Measurements from ENCODE around the gene SLC2A13. TPM values are rescaled to one million over a fixed set of nuclear protein-coding genes. Genes with fewer than 3 reads are reported as not detected.

SLC2A13 gene
- total and polyA plus RNA-seq, 4 experiments from 2014 or later: 2.3 to 6.1 (median 4.2) TPM

- peaks cover 0 to 4% of the 10 kb centered on the region in 2 donors for H3K36me3 Mint-ChIP-seq
- Histone ChIP-seq H3K36me3 (ENCODE audit: insufficient read depth, low read length) (no peaks in the 10 kb centered on the region), H3K27ac (ENCODE audit: low read depth, low read length) (no peak overlapping the region), H3K9me3 (ENCODE audit: control insufficient read depth in 1 of 2, low read length in 2 of 2) (no peaks in the 10 kb centered on the region), H3K4me1 (ENCODE audit: insufficient read depth, low read length) (peaks cover 2% of the 10 kb centered on the region), H3K27me3 (ENCODE audit: insufficient read depth, low read length) (no peaks in the 10 kb centered on the region), H3K4me3 (ENCODE audit: low read length in 2 of 2) (no peak overlapping the region)
- POLR2A ChIA-PET (ENCODE audit: partially characterized antibody): no interaction called here
- H3K4me3 Mint-ChIP-seq: no peak overlapping the region
- no peaks in the 10 kb centered on the region for H3K27me3 Mint-ChIP-seq
- H3K27ac Mint-ChIP-seq: no peak overlapping the region
- no peaks in the 10 kb centered on the region for H3K9me3 Mint-ChIP-seq
- CTCF ChIA-PET (ENCODE audit: partially characterized antibody): no interaction called here
- H3K4me1 Mint-ChIP-seq: peaks cover 1 to 12% (median 6%) of the 10 kb centered on the region in 4 donors
- no peak for DNase-seq
- intact Hi-C loops (cut with micrococcal nuclease): no loop called here
Observed at GRCh38 chr12:40098406-40099145, 7.3 kb downstream of the SLC2A13 start.

- Histone ChIP-seq H3K9me3 (ENCODE audit: control insufficient read depth in 1 of 2, low read length in 2 of 2) (no peaks in the 10 kb centered on the region), H3K36me3 (ENCODE audit: insufficient read depth, low read length) (no peaks in the 10 kb centered on the region), H3K4me1 (ENCODE audit: insufficient read depth, low read length) (no peaks in the 10 kb centered on the region), H3K27ac (ENCODE audit: low read depth, low read length) (no peak overlapping the region), H3K4me3 (ENCODE audit: low read length in 2 of 2) (no peak overlapping the region), H3K27me3 (ENCODE audit: insufficient read depth, low read length) (no peaks in the 10 kb centered on the region)
- CTCF ChIA-PET (ENCODE audit: partially characterized antibody): no interaction called here
- no peak for DNase-seq
- H3K9me3 Mint-ChIP-seq: no peaks in the 10 kb centered on the region
- POLR2A ChIA-PET (ENCODE audit: partially characterized antibody): no interaction called here
- peaks cover 0 to 8% of the 10 kb centered on the region in 2 donors for H3K36me3 Mint-ChIP-seq
- H3K27me3 Mint-ChIP-seq: no peaks in the 10 kb centered on the region
- H3K27ac Mint-ChIP-seq: no peak overlapping the region
- intact Hi-C loops (cut with micrococcal nuclease): no loop called here
- H3K4me3 Mint-ChIP-seq: no peak overlapping the region
- H3K4me1 Mint-ChIP-seq: no peaks in the 10 kb centered on the region
Observed at GRCh38 chr12:40093512-40093911, 12.4 kb downstream of the SLC2A13 start.

- ChIA-PET POLR2A (ENCODE audit: partially characterized antibody) (no interaction called here), CTCF (ENCODE audit: partially characterized antibody) (no interaction called here)
- Histone ChIP-seq H3K4me3 (ENCODE audit: low read length in 2 of 2) (no peak overlapping the region), H3K36me3 (ENCODE audit: insufficient read depth, low read length) (no peaks in the 10 kb centered on the region), H3K4me1 (ENCODE audit: insufficient read depth, low read length) (no peaks in the 10 kb centered on the region), H3K9me3 (ENCODE audit: control insufficient read depth in 1 of 2, low read length in 2 of 2) (no peaks in the 10 kb centered on the region), H3K27ac (ENCODE audit: low read depth, low read length) (no peak overlapping the region), H3K27me3 (ENCODE audit: insufficient read depth, low read length) (no peaks in the 10 kb centered on the region)
- Mint-ChIP-seq H3K9me3 (peaks cover 0 to 2% (median 0%) of the 10 kb centered on the region in 8 donors), H3K4me1 (no peaks in the 10 kb centered on the region), H3K27me3 (no peaks in the 10 kb centered on the region), H3K4me3 (no peak overlapping the region), H3K27ac (no peak overlapping the region), H3K36me3 (peaks cover 2 to 25% of the 10 kb centered on the region in 2 donors)
- intact Hi-C loops (cut with micrococcal nuclease): no loop called here
- DNase-seq: no peak
Observed at GRCh38 chr12:40086471-40086870, 19.4 kb downstream of the SLC2A13 start.

- intact Hi-C loops (cut with micrococcal nuclease): no loop called here
- no peaks in the 10 kb centered on the region for H3K4me1 Mint-ChIP-seq
- H3K27me3 ChIP-seq (ENCODE audit: insufficient read depth, low read length): no peaks in the 10 kb centered on the region
- CTCF ChIA-PET (ENCODE audit: partially characterized antibody): interaction anchor here (1.2 kb wide), 1 partner anchor 67 kb away, joined by 3 read pairs; no protein-coding TSS in a partner anchor
- no peaks in the 10 kb centered on the region for H3K36me3 ChIP-seq (ENCODE audit: insufficient read depth, low read length)
- no peak overlapping the region for H3K4me3 ChIP-seq (ENCODE audit: low read length in 2 of 2)
- POLR2A ChIA-PET (ENCODE audit: partially characterized antibody): no interaction called here
- no peak for DNase-seq
- no peaks in the 10 kb centered on the region for H3K4me1 ChIP-seq (ENCODE audit: insufficient read depth, low read length)
- no peak overlapping the region for H3K27ac Mint-ChIP-seq
- no peaks in the 10 kb centered on the region for H3K27me3 Mint-ChIP-seq
- no peak overlapping the region for H3K4me3 Mint-ChIP-seq
- H3K9me3 Mint-ChIP-seq: peaks cover 0 to 16% (median 7%) of the 10 kb centered on the region in 8 donors
- H3K9me3 ChIP-seq (ENCODE audit: control insufficient read depth in 1 of 2, low read length in 2 of 2): no peaks in the 10 kb centered on the region
- peaks cover 3 to 5% of the 10 kb centered on the region in 2 donors for H3K36me3 Mint-ChIP-seq
- H3K27ac ChIP-seq (ENCODE audit: low read depth, low read length): no peak overlapping the region
Observed at GRCh38 chr12:40078266-40078665, 27.6 kb downstream of the SLC2A13 start.

- Histone ChIP-seq H3K27me3 (ENCODE audit: insufficient read depth, low read length) (no peaks in the 10 kb centered on the region), H3K4me3 (ENCODE audit: low read length in 2 of 2) (no peak overlapping the region), H3K36me3 (ENCODE audit: insufficient read depth, low read length) (no peaks in the 10 kb centered on the region), H3K4me1 (ENCODE audit: insufficient read depth, low read length) (no peaks in the 10 kb centered on the region), H3K27ac (ENCODE audit: low read depth, low read length) (no peak overlapping the region), H3K9me3 (ENCODE audit: control insufficient read depth in 1 of 2, low read length in 2 of 2) (no peaks in the 10 kb centered on the region)
- CTCF ChIA-PET (ENCODE audit: partially characterized antibody): no interaction called here
- H3K9me3 Mint-ChIP-seq: peaks cover 0 to 13% (median 6%) of the 10 kb centered on the region in 8 donors
- H3K4me1 Mint-ChIP-seq: peaks cover 0 to 2% (median 0%) of the 10 kb centered on the region in 4 donors
- POLR2A ChIA-PET (ENCODE audit: partially characterized antibody): no interaction called here
- no peaks in the 10 kb centered on the region for H3K36me3 Mint-ChIP-seq
- DNase-seq: no peak
- intact Hi-C loops (cut with micrococcal nuclease): no loop called here
- H3K4me3 Mint-ChIP-seq: no peak overlapping the region
- no peaks in the 10 kb centered on the region for H3K27me3 Mint-ChIP-seq
- no peak overlapping the region for H3K27ac Mint-ChIP-seq
Observed at GRCh38 chr12:40075458-40075857, 30.4 kb downstream of the SLC2A13 start.

- Histone ChIP-seq H3K27ac (ENCODE audit: low read depth, low read length) (no peak overlapping the region), H3K9me3 (ENCODE audit: control insufficient read depth in 1 of 2, low read length in 2 of 2) (no peaks in the 10 kb centered on the region), H3K4me1 (ENCODE audit: insufficient read depth, low read length) (no peaks in the 10 kb centered on the region), H3K36me3 (ENCODE audit: insufficient read depth, low read length) (no peaks in the 10 kb centered on the region), H3K4me3 (ENCODE audit: low read length in 2 of 2) (no peak overlapping the region), H3K27me3 (ENCODE audit: insufficient read depth, low read length) (no peaks in the 10 kb centered on the region)
- Mint-ChIP-seq H3K4me3 (no peak overlapping the region), H3K9me3 (no peaks in the 10 kb centered on the region), H3K27me3 (no peaks in the 10 kb centered on the region), H3K27ac (no peak overlapping the region), H3K4me1 (peaks cover 0 to 2% (median 0%) of the 10 kb centered on the region in 4 donors), H3K36me3 (no peaks in the 10 kb centered on the region)
- ChIA-PET POLR2A (ENCODE audit: partially characterized antibody) (no interaction called here), CTCF (ENCODE audit: partially characterized antibody) (interaction anchor here (1.0 kb wide), 1 partner anchor 10 kb away, joined by 3 read pairs; no protein-coding TSS in a partner anchor)
- intact Hi-C loops (cut with micrococcal nuclease): no loop called here
- DNase-seq: no peak
Observed at GRCh38 chr12:40068416-40068815, 37.5 kb downstream of the SLC2A13 start.

GRCh38 chr12:40065636-40066035 lies 40.2 kb downstream of the SLC2A13 start:
- ChIA-PET POLR2A (ENCODE audit: partially characterized antibody) (no interaction called here), CTCF (ENCODE audit: partially characterized antibody) (interaction anchor here (0.7 to 2.3 kb wide), 3 partner anchors 19 to 42 kb away, joined by 3 to 7 read pairs (median 3); partner anchors contain the start of gene SLC2A13)
- Mint-ChIP-seq H3K36me3 (no peaks in the 10 kb centered on the region), H3K4me3 (no peak overlapping the region), H3K9me3 (no peaks in the 10 kb centered on the region), H3K4me1 (no peaks in the 10 kb centered on the region), H3K27ac (no peak overlapping the region), H3K27me3 (peaks cover 0 to 1% of the 10 kb centered on the region in 2 donors)
- Histone ChIP-seq H3K27ac (ENCODE audit: low read depth, low read length) (no peak overlapping the region), H3K9me3 (ENCODE audit: control insufficient read depth in 1 of 2, low read length in 2 of 2) (no peaks in the 10 kb centered on the region), H3K36me3 (ENCODE audit: insufficient read depth, low read length) (no peaks in the 10 kb centered on the region), H3K27me3 (ENCODE audit: insufficient read depth, low read length) (no peaks in the 10 kb centered on the region), H3K4me3 (ENCODE audit: low read length in 2 of 2) (no peak overlapping the region), H3K4me1 (ENCODE audit: insufficient read depth, low read length) (no peaks in the 10 kb centered on the region)
- DNase-seq: no peak
- intact Hi-C loops (cut with micrococcal nuclease): no loop called here
